Activated CD8-positive, alpha-beta memory T cell treated with anti-CD3 and anti-CD28 coated beads for 48 hours (primary cell): ENCODE data around the gene SPAG17.

Experiments
- DNase-seq, 3 experiments: peaks; one replicate each; pipeline ENCODE4 v3.0.0-alpha.2; 2020; ENCODE audit warnings: low read depth in 2 of 3, low spot score in 2 of 3

Gene SPAG17

DNA sequence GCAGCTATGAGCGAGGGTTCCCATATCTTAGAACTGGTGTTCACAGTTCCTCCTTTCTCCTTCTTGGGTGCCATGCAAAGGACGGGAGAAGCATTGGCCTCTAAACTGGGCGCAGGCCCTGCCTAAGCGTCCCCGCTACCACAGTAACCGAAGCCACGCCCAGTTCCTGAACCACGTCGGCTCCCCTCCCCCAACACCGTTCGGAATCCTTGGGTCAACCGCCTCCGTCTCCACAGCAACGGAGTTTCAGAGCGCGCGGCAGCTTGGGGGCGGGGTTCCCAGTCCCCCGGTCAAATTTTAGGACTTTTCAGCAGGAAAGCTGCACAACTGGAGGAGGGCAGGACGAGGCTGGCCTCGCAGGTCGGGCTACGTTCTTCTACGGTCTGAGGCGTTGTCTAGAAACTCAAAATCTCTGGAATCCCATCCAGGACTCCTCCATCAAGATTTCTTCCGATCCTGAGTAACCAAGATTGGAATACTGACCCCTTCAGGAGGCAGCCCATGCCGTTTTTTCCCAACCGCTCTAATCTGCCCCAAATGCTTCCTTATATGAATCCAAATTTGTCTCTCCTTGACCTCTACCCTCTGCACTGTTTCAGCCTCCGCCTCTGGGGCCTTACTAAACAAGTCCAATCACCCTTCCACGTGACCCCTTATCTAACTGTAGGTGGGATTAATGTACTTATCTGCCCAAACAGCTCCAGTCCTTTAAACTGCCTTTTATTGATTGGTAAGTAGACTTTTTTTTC lies at the start of gene SPAG17:
SPAG17 (minus strand) TSS at position 145 of the 749 bp plus-strand sequence; CDS start at position 74, 71 bp downstream.
- no peak for DNase-seq

DNA sequence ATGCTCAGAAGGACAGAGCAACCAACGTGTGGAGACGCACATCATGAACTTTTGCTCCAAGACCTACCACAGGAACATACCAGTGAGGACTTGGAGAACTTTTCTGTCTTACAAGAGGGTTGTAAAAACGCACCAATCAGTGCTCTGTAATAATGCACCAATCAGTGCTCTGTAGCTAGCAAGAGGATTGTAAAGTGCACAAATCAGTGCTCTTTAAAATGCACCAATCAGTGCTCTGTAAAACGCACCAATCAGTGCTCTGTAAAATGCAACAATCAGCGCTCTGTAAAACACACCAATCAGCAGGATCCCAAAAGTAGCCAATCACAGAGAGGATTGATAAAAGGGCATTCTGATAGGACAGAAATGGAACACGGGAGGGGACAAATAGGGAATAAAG lies 40.4 kb upstream of the SPAG17 start:
- DNase-seq: no peak

DNA sequence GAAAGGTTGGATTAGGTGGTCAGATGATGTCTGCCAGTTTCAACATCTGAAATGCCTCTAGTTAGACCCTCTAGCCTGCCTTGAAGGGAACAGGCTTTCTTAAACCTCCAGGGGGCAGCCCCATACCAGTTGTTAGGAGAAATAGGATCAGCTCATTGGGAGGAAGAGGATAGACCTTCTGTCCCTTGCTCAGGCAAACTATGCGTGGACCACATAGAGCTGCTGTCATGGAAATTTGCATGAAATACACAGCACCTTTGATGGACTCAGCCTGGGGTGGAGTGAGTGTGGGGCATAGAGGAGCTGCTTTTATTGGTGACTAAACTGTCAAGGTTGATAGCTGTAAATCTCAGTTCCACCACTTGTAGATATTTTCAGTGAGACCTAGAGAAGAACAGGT lies 38.4 kb upstream of the SPAG17 start:
- DNase-seq: no peak

DNA sequence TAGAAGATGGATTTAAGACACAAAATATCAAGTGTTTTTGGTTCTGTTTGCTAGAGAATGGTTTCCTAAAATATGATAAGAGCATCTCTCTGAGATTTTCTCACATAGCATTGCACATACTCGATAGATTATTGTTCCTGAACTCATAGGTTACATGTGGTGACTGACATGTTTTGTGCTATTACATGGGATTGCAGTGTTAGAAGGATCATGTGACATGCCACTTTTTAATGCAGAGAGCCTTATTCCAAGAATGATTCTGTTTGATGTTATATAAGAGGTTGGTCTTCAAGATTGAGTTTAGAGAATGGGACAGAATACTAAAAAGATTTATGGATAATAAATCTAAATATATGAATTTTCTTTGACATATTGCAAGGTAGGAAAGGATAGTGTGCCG lies 34.4 kb upstream of the SPAG17 start:
- DNase-seq: no peak

DNA sequence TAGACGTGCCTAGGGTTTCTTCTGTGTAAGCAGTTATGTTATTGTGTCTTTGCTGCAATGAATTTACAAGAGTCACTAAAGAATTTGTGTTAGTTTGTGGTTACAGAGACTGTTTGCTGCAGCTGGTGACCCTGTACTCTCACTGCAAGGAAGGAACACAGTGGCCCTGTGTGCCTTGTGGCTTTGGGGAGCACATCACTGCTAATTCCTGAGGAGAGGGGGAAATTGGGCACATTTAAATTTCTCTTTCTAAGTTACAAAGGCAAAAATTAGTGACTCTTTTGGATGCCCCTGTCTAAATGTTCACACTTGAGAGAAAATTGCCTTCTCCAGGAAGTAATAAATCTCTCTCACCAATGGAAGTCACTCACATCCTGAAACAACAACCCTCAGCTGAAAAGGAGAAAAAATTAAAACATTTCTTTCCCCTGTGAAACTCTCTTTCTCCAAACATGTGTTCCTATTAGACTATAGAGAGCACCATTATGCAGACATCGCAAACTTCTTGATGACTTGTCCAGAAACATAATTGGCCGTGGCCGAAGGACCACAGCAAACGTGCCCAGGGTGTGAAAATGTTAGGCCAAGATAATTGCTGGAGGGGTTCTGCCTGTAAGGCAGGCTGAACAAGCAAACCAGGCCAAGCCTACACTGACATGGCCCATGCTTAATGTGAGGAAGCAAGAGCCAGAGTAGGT lies 32.3 kb upstream of the SPAG17 start:
- no peak for DNase-seq

DNA sequence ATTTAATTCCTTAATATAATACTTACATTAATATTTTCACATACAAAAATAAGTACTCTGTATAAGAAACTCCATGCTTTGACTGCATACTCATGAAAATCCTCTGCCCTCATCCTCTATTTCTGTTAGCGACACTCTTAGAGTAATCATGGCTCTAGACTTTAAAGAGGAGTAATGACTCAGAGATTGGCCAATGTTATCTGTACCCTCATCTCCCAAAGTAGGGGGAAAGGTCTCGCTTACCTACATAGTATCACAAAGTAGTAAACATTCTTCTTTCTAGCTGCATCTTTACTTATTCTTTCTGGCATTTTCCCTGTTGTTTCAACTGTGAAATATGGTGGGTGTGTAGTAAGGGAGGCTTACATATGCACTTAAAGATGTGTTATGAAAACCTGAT lies 29.8 kb upstream of the SPAG17 start:
- no peak for DNase-seq

DNA sequence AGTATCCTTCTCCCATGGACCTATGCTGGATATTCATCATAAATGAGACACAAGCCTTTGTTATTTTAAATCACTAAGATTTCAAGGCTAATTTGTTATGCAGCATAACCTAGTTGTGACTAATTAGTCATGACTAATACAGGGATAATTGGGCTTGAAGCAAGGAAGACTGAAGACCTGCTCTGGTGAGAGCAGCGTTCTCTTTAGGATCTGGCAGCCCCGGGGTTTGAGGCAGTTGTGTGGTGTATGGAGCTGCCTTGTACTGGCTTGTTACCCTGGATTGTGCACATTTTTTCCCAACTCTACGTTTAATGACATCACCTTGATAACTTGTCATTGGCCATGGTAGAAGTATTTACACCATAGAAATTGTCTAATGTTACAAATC lies 25.7 kb upstream of the SPAG17 start:
- DNase-seq: no peak

DNA sequence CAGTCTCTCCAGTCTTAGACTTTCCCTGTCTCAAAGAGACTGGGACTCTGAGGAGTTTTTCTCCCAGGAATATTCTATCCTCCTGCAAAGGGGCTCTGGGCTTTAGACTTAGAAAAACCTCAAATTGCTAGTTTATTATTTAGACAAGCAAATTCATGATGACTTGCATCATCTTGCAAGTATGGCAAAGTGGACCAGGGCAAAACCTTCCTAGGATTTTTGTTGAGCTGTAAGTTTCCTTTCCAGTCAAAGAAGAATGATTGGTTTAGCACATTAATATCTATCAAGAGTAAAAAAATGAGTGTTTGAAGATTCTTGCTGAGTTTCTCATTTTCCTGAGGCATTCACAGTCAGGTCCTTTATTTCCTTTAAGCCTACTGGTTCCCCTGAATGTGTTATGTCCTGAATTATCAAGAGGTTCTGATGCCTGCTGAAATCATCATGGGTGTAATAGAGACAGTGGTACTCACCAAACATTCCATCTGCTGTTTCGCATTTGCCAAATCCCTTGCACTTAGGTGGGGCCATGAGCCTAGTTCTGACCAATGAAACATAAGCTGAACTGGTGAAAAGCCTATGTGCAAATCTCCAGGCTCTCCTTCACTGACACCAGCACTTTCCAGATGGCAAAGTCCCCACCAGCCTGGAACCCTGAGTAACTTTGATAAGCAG lies 25.2 kb upstream of the SPAG17 start:
- no peak for DNase-seq

DNA sequence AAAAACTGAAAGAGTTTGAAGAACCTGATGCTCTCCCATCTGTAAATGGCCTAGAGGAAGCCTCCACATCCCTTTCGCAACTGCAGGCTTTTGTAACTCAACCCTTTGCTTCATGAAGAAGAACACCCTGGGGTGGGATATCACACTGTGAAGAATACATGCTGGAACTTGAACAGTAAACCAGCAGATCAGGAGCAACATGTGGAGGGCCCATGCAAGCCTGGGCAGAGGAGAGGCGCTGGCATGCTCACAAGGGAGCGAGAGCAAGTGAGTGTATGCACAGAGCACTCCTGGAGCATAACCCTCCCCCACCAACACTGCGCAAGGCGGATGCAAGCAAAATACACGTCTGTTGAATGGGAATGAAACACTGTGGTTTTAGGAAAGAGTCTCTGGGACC lies 24.6 kb upstream of the SPAG17 start:
- no peak for DNase-seq

DNA sequence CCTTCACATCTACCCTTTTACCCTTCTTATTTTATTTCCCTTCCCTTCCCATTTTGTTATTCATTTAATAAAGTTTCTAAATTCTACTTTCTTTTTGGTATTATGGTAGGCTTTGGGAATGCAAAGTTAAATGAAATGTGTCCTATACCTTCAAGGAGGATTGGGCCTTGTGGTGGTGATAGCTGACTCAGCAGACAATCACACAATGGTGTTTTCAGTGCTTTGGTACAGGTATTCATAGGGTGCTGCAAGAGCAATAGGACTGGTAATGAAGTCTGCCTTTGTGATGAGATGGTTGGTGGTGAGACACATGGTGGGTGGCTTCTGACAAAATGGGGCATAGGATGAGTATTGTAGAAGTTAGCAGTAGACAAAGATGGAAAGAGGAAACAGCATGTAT lies 21.9 kb upstream of the SPAG17 start:
- no peak for DNase-seq

DNA sequence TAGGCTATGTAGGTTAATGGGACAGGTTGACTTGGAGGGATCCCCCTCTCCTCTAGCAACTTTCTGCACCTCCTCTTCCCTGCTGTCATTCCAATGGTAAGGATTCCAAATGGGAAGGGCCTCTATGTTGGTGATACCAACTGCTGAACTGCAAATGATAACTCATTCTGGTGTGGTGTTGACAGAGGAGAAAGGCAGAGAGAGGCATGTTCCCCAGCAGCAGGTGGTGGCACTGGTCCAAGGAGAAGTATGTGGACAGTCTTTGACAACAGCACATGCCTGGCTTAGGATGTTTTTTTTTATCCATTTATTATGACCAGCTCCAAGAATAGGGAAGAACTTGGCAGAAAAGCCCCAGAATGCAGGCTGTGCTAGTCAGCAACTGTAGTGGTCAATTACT lies 19.6 kb upstream of the SPAG17 start:
- DNase-seq: no peak

DNA sequence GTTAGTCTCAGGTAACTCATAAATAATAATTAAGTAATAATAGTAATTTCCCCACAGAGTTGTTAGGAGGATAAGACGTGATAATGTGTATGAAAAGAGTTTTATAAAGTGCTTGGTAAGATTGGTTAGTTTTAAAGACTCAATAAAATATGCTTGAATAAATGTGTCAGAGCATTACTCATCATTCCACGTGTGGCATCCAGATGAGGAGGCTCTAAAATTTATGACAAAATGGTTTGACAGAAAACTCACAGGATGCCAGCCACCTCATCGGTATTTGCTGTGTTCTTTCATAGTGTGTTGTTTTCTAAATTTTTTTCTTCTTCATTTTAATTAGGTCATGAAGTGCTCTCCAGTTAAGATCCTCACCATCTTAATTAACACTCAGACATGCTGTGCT lies 19.1 kb upstream of the SPAG17 start:
- no peak for DNase-seq

DNA sequence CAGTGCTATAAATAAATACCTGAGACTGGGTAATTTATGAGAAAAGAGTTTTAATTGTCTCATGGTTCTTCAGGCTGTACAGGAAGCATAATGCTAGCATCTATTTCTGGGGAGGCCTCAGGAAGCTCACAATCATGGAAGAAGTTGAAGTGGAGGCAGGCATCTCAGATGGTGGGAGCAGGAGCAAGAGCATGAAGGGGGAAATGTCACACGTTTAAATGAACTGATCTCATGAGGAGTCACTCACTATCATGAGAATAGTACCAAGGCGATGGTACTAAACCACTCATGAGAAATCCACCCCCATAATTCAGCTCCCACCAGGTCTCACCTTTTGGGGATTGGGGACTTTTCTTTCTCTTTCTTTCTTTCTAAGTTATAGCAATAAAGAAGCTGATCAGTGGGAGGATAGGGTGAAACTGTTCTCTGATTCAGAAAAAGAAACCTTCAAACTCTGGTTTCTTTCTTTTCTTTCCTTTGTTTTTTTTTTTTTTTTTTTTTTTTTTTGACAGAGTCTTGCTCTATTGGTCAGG lies 17.1 kb upstream of the SPAG17 start:
- DNase-seq: no peak

DNA sequence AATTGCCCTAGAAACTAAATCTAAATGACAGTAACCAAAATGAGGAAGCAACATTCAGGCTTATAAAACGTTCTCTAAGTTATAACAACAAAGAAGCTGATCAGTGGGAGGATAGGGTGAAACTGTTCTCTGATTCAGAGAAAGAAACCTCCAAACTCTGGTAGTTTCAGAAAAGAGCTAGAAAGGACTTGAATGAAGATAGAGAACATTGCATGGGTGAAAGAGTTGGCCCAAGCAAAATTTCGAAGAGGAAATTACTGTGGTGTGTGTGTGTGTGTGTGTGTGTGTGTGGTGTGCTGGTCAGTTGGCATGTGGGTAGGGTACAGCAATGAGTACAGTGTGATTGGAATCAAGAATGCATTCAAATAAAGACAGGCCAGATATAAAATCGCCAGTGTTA lies 16.5 kb upstream of the SPAG17 start:
- DNase-seq: no peak

DNA sequence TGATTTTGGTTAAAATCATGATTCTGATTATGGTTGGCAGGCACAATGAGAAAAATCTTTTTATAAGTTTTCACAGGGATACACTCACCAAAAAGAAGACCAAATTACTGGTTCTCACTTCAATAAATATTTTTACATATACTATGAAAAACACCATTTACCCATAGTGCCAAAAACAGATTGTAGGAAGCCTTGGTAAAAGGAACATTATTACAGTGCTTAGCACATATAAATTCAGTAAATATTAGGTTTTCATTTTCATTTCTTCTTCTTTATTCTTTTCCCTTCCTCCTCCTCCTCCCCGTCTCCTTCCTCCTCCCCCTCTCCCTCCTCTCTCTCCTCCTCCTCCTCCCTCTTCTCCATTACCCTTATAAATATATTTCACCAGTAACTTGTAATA lies 15.8 kb upstream of the SPAG17 start:
- no peak for DNase-seq

DNA sequence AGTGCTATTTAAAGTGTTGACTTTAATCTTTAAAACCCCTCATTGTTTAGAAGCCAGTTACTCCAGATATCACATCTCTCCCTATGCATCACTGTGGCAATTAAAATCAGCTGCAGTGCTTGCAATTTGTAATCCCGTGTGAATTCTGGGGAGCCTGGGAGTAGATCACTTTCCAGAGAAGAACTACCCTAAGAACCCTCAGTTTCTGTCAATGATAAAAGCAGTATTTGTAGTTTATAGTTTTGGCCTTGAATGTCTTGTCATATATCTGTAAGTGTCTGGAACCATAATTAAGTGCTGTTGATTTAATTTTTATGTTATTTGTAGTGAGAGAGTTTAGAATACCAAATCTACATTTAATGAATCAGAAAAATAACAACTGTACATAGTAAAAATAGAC lies 5.5 kb upstream of the SPAG17 start:
- DNase-seq: no peak

DNA sequence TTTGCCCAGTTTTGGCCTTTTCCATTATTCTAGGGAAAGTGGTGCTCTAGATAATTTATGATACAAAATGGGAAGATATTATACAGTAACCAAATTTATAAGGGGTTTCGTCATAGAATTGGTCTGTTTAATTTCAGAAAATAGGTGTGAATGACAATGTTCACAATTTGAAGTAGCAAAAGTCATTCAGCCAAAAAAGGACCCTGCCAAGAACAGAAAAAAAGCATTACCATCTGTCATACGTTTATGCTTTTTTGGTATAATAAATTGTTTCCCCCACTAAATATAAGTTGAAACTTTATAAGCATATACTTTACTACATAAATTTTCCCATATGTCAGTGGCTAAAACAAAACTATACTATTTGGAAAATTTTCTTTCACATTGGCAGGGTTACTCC lies 4.5 kb upstream of the SPAG17 start:
- no peak for DNase-seq

DNA sequence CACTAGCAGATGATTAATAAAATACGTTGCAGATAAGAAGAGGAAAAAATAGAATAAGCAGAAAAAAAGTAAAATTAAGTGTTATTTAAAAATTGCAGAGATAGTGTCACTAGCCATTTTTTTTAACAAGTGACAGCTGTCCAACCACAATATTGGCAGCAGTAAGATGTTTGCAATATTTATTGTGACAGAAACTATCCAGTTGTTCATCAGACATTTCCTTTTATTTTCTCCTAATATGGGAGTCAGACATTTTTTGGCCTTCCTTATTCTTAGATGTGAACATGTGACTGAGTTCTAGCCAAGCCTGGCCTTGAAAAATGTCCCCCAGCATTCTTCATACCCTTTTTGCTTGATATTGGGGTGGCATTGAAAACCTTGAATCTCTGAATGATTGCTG lies 3.4 kb upstream of the SPAG17 start:
- no peak for DNase-seq

DNA sequence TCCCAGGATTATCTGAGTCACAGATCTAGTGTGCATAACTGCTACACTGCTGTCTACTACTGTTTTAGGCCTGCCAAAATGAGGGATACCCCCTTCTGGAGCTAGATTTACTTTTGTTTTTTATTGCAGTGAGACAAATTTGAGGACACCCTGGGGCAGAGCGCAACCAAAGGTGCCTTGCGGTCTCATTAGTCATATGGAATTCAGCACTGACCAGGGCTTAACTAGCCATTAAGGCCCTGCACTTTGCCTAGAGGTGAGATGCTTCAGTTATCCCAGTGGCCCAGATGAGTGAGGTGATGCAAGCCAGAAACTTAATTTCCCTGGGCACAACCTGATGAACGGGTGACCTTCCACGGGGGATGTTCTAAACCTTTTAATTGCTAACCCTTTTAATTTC lies 998 bp upstream of the SPAG17 start:
- DNase-seq: no peak

DNA sequence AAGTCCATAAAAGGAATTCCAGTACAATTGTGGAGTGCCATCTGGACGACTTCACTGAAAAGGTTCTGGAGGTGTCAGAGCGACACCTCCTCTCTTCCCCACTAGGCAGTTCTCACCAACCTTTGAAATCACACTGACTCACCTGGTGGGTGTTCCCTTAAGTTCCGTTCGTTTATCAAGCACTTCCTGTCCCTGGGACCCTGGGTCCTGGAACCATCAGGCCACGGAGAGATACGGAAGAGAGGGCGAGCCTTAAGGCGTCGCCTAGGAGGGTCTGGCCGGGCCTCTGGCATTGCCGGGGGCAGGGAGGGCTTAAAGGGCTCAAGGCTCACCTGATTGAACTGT lies 317 bp downstream of the SPAG17 start:
- DNase-seq: no peak

DNA sequence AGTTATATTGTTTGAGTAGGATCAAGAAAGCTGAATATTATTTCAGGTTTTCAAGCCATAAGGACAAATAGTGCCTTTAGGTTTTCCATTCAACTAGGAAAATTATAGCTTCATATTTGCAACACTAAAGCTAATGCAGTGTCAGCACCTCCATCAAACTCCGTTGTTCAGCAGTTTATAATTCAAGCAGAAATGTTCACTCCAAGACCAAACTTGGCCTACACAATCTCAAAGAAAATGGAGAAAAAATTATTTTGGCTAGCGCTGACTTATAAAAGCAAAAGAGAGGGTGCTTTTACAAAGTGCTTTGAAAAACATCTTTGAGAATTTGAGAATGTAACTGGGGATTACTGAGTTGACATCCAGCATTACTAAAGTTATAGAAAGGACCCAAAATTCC lies 1.4 kb downstream of the SPAG17 start:
- no peak for DNase-seq

DNA sequence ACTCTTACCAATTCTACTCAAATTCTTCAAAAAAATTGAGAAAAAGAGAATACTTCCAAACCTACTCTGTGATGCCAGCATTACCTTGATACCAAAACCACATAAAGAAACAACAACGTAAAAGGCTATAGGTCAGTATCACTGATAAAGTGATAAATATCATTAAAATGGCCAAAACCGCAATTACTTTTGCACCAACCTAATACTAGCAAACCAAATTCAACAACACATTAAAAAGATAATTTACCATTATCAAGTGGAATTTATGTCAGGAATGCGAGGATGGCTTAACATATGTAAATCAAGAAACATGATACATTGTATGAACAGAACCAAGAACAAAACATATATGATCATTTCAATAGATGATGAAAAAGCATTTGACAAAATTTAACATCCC lies 7.0 kb downstream of the SPAG17 start:
- no peak for DNase-seq
